ENCODE results near the gene LRTM1. TPM values are rescaled to one million over a fixed set of nuclear protein-coding genes. Genes with fewer than 3 reads are reported as not detected.

The LRTM1 gene
- total RNA-seq, 1 experiment from 2014 or later: not detected

DNA sequence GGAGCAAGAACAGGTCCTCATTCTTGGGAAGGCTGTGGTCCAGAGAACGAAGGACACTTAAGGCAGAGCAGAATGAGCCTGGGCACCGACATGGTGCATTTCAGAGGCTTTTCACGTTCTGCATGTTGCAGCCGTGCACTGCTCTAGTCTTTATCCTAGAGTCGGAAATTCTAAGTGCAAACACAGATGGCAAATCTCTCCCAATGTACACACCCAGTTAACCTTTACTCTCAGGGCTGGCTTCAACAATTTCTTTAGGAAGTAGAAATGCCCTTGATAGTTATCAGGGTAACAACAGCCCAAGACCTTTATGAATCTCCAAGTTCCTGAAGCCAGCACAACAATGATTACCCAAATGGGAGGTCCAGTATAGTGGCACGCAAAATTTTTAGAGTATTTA, 39.1 kb upstream of the LRTM1 start:
- Histone ChIP-seq H3K79me1 (ENCODE audit: insufficient read depth, low read depth, low read length, poor library complexity, severe bottlenecking) (no peaks in the 10 kb centered on the region), H3K27ac (ENCODE audit: insufficient read length, low read depth, low read length) (no peak overlapping the region)

More for the DNA sequence above, 39.1 kb upstream of the LRTM1 start:
- no peak overlapping the region for H4K91ac ChIP-seq (ENCODE audit: insufficient read length, low read depth, low read length)
- H3K9ac ChIP-seq (ENCODE audit: extremely low read depth, insufficient read length, low read length): no peak overlapping the region
- H3K27me3 Mint-ChIP-seq (ENCODE audit: low read depth): no peaks in the 10 kb centered on the region; the same call in none of the 2 replicates
- no peaks in the 10 kb centered on the region for H3K9me3 Mint-ChIP-seq
- H3K4me1 ChIP-seq (ENCODE audit: insufficient read depth, low read length): no peaks in the 10 kb centered on the region
- H3K27me3 ChIP-seq (ENCODE audit: insufficient read depth, low read length): no peaks in the 10 kb centered on the region
- no peaks in the 10 kb centered on the region for H3K23me2 ChIP-seq (ENCODE audit: insufficient read length, low read depth, low read length, poor library complexity, severe bottlenecking)
- H2BK20ac ChIP-seq (ENCODE audit: low read depth, low read length, poor library complexity, severe bottlenecking): no peak overlapping the region
- H3K4ac ChIP-seq (ENCODE audit: low read depth, low read length): no peak overlapping the region
- no peak overlapping the region for H2BK12ac ChIP-seq (ENCODE audit: insufficient read length, low read depth, low read length)
- H3K36me3 Mint-ChIP-seq (ENCODE audit: insufficient read depth in 1 of 3, low read depth in 3 of 3): no peaks in the 10 kb centered on the region
- H2AK5ac ChIP-seq (ENCODE audit: insufficient read length, low read length): no peak overlapping the region
- H3T11ph ChIP-seq (ENCODE audit: low read length): no peak overlapping the region
- no peak overlapping the region for H2BK15ac ChIP-seq (ENCODE audit: low read depth, low read length)
- H3K27ac Mint-ChIP-seq: no peak overlapping the region
- no peak overlapping the region for H3K14ac ChIP-seq (ENCODE audit: insufficient read depth, low read length)
- WGBS (ENCODE audit: extremely low coverage, insufficient read length, low lambda C conversion rate): no CpG with 5 or more reads among the region's 6 CpGs
- H3K9me3 ChIP-seq (ENCODE audit: control insufficient read depth, low read depth, low read length): no peaks in the 10 kb centered on the region
- H3K4me3 Mint-ChIP-seq: no peak overlapping the region
- TF ChIP-seq, protein P1, sequence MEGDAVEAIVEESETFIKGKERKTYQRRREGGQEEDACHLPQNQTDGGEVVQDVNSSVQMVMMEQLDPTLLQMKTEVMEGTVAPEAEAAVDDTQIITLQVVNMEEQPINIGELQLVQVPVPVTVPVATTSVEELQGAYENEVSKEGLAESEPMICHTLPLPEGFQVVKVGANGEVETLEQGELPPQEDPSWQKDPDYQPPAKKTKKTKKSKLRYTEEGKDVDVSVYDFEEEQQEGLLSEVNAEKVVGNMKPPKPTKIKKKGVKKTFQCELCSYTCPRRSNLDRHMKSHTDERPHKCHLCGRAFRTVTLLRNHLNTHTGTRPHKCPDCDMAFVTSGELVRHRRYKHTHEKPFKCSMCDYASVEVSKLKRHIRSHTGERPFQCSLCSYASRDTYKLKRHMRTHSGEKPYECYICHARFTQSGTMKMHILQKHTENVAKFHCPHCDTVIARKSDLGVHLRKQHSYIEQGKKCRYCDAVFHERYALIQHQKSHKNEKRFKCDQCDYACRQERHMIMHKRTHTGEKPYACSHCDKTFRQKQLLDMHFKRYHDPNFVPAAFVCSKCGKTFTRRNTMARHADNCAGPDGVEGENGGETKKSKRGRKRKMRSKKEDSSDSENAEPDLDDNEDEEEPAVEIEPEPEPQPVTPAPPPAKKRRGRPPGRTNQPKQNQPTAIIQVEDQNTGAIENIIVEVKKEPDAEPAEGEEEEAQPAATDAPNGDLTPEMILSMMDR (conservative IDR thresholded peaks at IDR 0.05): no peak
- H2AFZ ChIP-seq (ENCODE audit: low read length): no peak overlapping the region
- no peak for DNase-seq
- H4K20me1 ChIP-seq (ENCODE audit: control insufficient read depth, insufficient read depth, insufficient read length): no peaks in the 10 kb centered on the region
- H3K4me2 ChIP-seq (ENCODE audit: insufficient read depth, insufficient read length, low read length): no peak overlapping the region
- no peak overlapping the region for H3K56ac ChIP-seq (ENCODE audit: insufficient read length, low read depth, low read length)
- no peak overlapping the region for H2BK120ac ChIP-seq (ENCODE audit: low read depth, low read length, poor library complexity, severe bottlenecking)
- no peak overlapping the region for H3K23ac ChIP-seq (ENCODE audit: insufficient read length, low read depth, low read length)
- no peak overlapping the region for H3K18ac ChIP-seq (ENCODE audit: insufficient read length, low read depth, low read length)
- H3K79me2 ChIP-seq (ENCODE audit: insufficient read depth, low read length): no peaks in the 10 kb centered on the region
- no peak overlapping the region for H4K8ac ChIP-seq (replicated peaks; ENCODE audit: insufficient read length, low read depth, low read length)
- no peak overlapping the region for H4K5ac ChIP-seq (ENCODE audit: insufficient read length, low read depth, low read length)
- H2BK5ac ChIP-seq (ENCODE audit: insufficient read length, low read length): no peak overlapping the region
- peaks cover 14 to 15% of the 10 kb centered on the region in 2 experiments for H3K4me1 Mint-ChIP-seq

Measured in H9 (cell line).